ENCODE data around the gene A1CF. TPM values are rescaled to one million over a fixed set of nuclear protein-coding genes. Genes with fewer than 3 reads are reported as not detected.

A1CF gene
- polyA plus RNA-seq, 2 of the 4 experiments (the other 2 are of a cell fraction), result 0.25 to 0.80 TPM

- H3K4me1 ChIP-seq, result 0 out of 3 replicates have a peak, but pooled peaks cover 3% of the 10 kb centered on the region
These were observed 1.1 kb downstream of the A1CF start for GRCh38 chr10:50884302-50884701.

GRCh38 chr10:50883629-50884028 is 1.8 kb downstream of the A1CF start:
- no peak overlapping the region for H3K27ac ChIP-seq
- no peak for ATAC-seq
- ChIA-PET POLR2A (no interaction called here), CTCF (no interaction called here)
- no peak for DNase-seq (ENCODE audit: low read depth in 1 of 2, low spot score in 1 of 2)
- FAIRE-seq, result no peak
- H3K4me1 ChIP-seq, result 0 out of 3 replicates have a peak, but pooled peaks cover 3% of the 10 kb centered on the region
- no peaks in the 10 kb centered on the region for H3K9me3 ChIP-seq
- TF ChIP-seq HES2 (IDR thresholded peaks at IDR 0.05), result no peak
- no peak for TF ChIP-seq CBX8 (IDR thresholded peaks at IDR 0.05)
- TF ChIP-seq TFCP2L1 (CRISPR knock-in tag; IDR thresholded peaks at IDR 0.05), result no peak
- TF ChIP-seq JUNB (IDR thresholded peaks at IDR 0.05), result no peak
- no peak for TF ChIP-seq ZNF302 (CRISPR knock-in tag; IDR thresholded peaks at IDR 0.05)
- TF ChIP-seq CHD2 (IDR thresholded peaks at IDR 0.05; ENCODE audit: low read length, partially characterized antibody), result no peak
- no peak for TF ChIP-seq BHLHE40 (IDR thresholded peaks at IDR 0.05; ENCODE audit: low read depth, low read length)
- no peak for TF ChIP-seq ZFP36 (IDR thresholded peaks at IDR 0.05; ENCODE audit: borderline replicate concordance, partially characterized antibody)
- no peak overlapping the region for H3K4me3 ChIP-seq
- 52% methylated on average over 5 of the region's 5 CpGs for WGBS (ENCODE audit: missing lambda C conversion rate)
- no peak overlapping the region for H3K4me2 ChIP-seq

More at GRCh38 chr10:50884302-50884701, 1.1 kb downstream of the A1CF start:
- FAIRE-seq, result no peak
- WGBS (ENCODE audit: missing lambda C conversion rate), result 17% methylated on average over 3 of the region's 3 CpGs
- Histone ChIP-seq H3K4me2 (no peak overlapping the region), H3K27ac (no peak overlapping the region), H3K4me3 (no peak overlapping the region), H3K9me3 (no peaks in the 10 kb centered on the region)
- ChIA-PET POLR2A (no interaction called here), CTCF (no interaction called here)
- no peak for DNase-seq (ENCODE audit: low read depth in 1 of 2, low spot score in 1 of 2)
- ATAC-seq, result no peak
- TF ChIP-seq NR3C1 (IDR thresholded peaks at IDR 0.05), result no peak
- TF ChIP-seq ESRRA (IDR thresholded peaks at IDR 0.05; ENCODE audit: borderline replicate concordance, low read length), result no peak
- TF ChIP-seq TFCP2L1 (CRISPR knock-in tag; IDR thresholded peaks at IDR 0.05), result no peak
- TF ChIP-seq KDM5A (IDR thresholded peaks at IDR 0.05), result no peak
- TF ChIP-seq MAZ (IDR thresholded peaks at IDR 0.05; ENCODE audit: borderline replicate concordance, low read depth, low read length), result no peak
- no peak for TF ChIP-seq BHLHE40 (IDR thresholded peaks at IDR 0.05; ENCODE audit: low read depth, low read length)
- no peak for TF ChIP-seq HEYL (CRISPR knock-in tag; IDR thresholded peaks at IDR 0.05)
- no peak for TF ChIP-seq BCL3 (IDR thresholded peaks at IDR 0.05)
- no peak for TF ChIP-seq RAD21 (conservative IDR thresholded peaks at IDR 0.05 in 1 of 2, IDR thresholded peaks at IDR 0.05 in 1 of 2)
- TF ChIP-seq RFX5 (IDR thresholded peaks at IDR 0.05), result no peak
- no peak for TF ChIP-seq RARB (CRISPR knock-in tag; IDR thresholded peaks at IDR 0.05)
- no peak for TF ChIP-seq EHF (CRISPR knock-in tag; IDR thresholded peaks at IDR 0.05)
- TF ChIP-seq TP53 (CRISPR knock-in tag; IDR thresholded peaks at IDR 0.05), result no peak
- TF ChIP-seq ATOH8 (CRISPR knock-in tag; IDR thresholded peaks at IDR 0.05; ENCODE audit: low read depth), result no peak
- TF ChIP-seq NPAS2 (CRISPR knock-in tag; IDR thresholded peaks at IDR 0.05; ENCODE audit: borderline replicate concordance), result no peak
- no peak for TF ChIP-seq MYC (IDR thresholded peaks at IDR 0.05; ENCODE audit: borderline replicate concordance, low read length)
- TF ChIP-seq EP300 (IDR thresholded peaks at IDR 0.05), result no peak
- TF ChIP-seq POLR2A (IDR thresholded peaks at IDR 0.05; ENCODE audit: low read length), result no peak
- TF ChIP-seq MAFK (IDR thresholded peaks at IDR 0.05; ENCODE audit: partially characterized antibody), result no peak
- TF ChIP-seq USF2 (IDR thresholded peaks at IDR 0.05), result no peak
